GM19395 (cell line): ENCODE measurements around the gene TGDS.
"Not testable (repeated sequence)": the region's sequence is repeated elsewhere in the genome, so short reads cannot be mapped to it uniquely, and the experiment has no call there.

Experiments used
- ATAC-seq: cut with Tn5 transposase; IDR thresholded peaks from one replicate; pipeline ENCODE4 v1.9.1; 2021; ENCODE audit warnings: mild to moderate bottlenecking, moderate library complexity; ENCODE audit not compliant: unreplicated experiment

The TGDS gene

GRCh38 chr13:94595950-94596574 is at the start of gene TGDS:
TGDS (minus strand) TSS chr13:94596152; CDS start chr13:94596136, 16 bp downstream.
- ATAC-seq: peak; percentile 96

- ATAC-seq: no peak
These were observed 45.5 kb upstream of the TGDS start for GRCh38 chr13:94641409-94641941.

GRCh38 chr13:94640721-94641120 is 44.8 kb upstream of the TGDS start:
- no peak for ATAC-seq

- not testable (repeated sequence) for ATAC-seq
These were observed 41.7 kb upstream of the TGDS start for GRCh38 chr13:94637677-94638076.

GRCh38 chr13:94636942-94637578 is 41.1 kb upstream of the TGDS start:
- ATAC-seq: no peak

GRCh38 chr13:94636096-94636495 is 40.1 kb upstream of the TGDS start:
- not testable (repeated sequence) for ATAC-seq

- ATAC-seq: no peak
These were observed 36.5 kb upstream of the TGDS start for GRCh38 chr13:94632226-94632980.

- ATAC-seq: no peak
These were observed 34.9 kb upstream of the TGDS start for GRCh38 chr13:94630858-94631257.

- no peak for ATAC-seq
These were observed 27.4 kb upstream of the TGDS start for GRCh38 chr13:94623316-94623715.

- no peak for ATAC-seq
These were observed 26.4 kb upstream of the TGDS start for GRCh38 chr13:94622344-94622743.

- ATAC-seq: peak; percentile 84
These were observed 24.4 kb upstream of the TGDS start for GRCh38 chr13:94620286-94620896.

- ATAC-seq: peak; percentile 67
These were observed 21.5 kb upstream of the TGDS start for GRCh38 chr13:94617389-94618000.

- no peak for ATAC-seq
These were observed 17.1 kb upstream of the TGDS start for GRCh38 chr13:94613051-94613450.

- ATAC-seq: no peak
These were observed 16.1 kb upstream of the TGDS start for GRCh38 chr13:94612050-94612449.

GRCh38 chr13:94610475-94610874 is 14.5 kb upstream of the TGDS start:
- ATAC-seq: no peak

- no peak for ATAC-seq
These were observed 13.2 kb upstream of the TGDS start for GRCh38 chr13:94609196-94609595.

GRCh38 chr13:94608586-94608985 is 12.6 kb upstream of the TGDS start:
- ATAC-seq: no peak

- ATAC-seq: no peak
These were observed 12.0 kb upstream of the TGDS start for GRCh38 chr13:94607939-94608338.

GRCh38 chr13:94607056-94607455 is 11.1 kb upstream of the TGDS start:
- no peak for ATAC-seq

- no peak for ATAC-seq
These were observed 6.5 kb upstream of the TGDS start for GRCh38 chr13:94602467-94602866.
